ENCODE results near the gene PTAR1. TPM values are rescaled to one million over a fixed set of nuclear protein-coding genes. Genes with fewer than 3 reads are reported as not detected.
"Not testable (repeated sequence)": the region's sequence is repeated elsewhere in the genome, so short reads cannot be mapped to it uniquely, and the experiment has no call there.

PTAR1 gene
- total RNA-seq: 24.2 TPM
- long read RNA-seq, partial matches to known transcripts: 0 of 2 reads
- long read RNA-seq, other reads (novel, unspliced or antisense): 1 of 2 reads

GRCh38 chr9:69759421-69760277, at the start of gene PTAR1:
TSS of gene PTAR1 (minus strand) at chr9:69760011. CDS start at chr9:69759938, 73 bp downstream.
- ATAC-seq: peak; percentile 98
- intact Hi-C loops (cut with DNase I): loop anchor here (1.0 to 10.0 kb wide), 4 partner anchors 87 to 725 kb away; partner anchors contain the start of genes APBA1 and FXN

GRCh38 chr9:69809304-69809863, 49.6 kb upstream of the PTAR1 start:
- ATAC-seq: no peak
- no peak for DNase-seq (ENCODE audit: missing footprints)
- intact Hi-C loops (cut with DNase I): no loop called here

More at GRCh38 chr9:69759421-69760277, at the start of gene PTAR1:
- peak; percentile 97 for DNase-seq (ENCODE audit: missing footprints)

GRCh38 chr9:69806627-69807026, 46.8 kb upstream of the PTAR1 start:
- no peak for DNase-seq (ENCODE audit: missing footprints)
- ATAC-seq: no peak
- intact Hi-C loops (cut with DNase I): no loop called here

GRCh38 chr9:69805962-69806515, 46.2 kb upstream of the PTAR1 start:
- no peak for DNase-seq (ENCODE audit: missing footprints)
- ATAC-seq: peak; percentile 79
- intact Hi-C loops (cut with DNase I): no loop called here

GRCh38 chr9:69801989-69802388, 42.2 kb upstream of the PTAR1 start:
- intact Hi-C loops (cut with DNase I): no loop called here
- DNase-seq (ENCODE audit: missing footprints) (no peak), ATAC-seq (no peak)

GRCh38 chr9:69800027-69800426, 40.2 kb upstream of the PTAR1 start:
- intact Hi-C loops (cut with DNase I); ATAC-seq; DNase-seq (ENCODE audit: missing footprints): not testable (repeated sequence)

- intact Hi-C loops (cut with DNase I); ATAC-seq; DNase-seq (ENCODE audit: missing footprints): not testable (repeated sequence)
Measured at GRCh38 chr9:69799521-69799920, 39.7 kb upstream of the PTAR1 start.

- intact Hi-C loops (cut with DNase I): no loop called here
- no peak for DNase-seq (ENCODE audit: missing footprints)
- no peak for ATAC-seq
Measured at GRCh38 chr9:69798744-69799143, 38.9 kb upstream of the PTAR1 start.

GRCh38 chr9:69797675-69798074, 37.9 kb upstream of the PTAR1 start:
- intact Hi-C loops (cut with DNase I): no loop called here
- ATAC-seq (peak; percentile 42), DNase-seq (ENCODE audit: missing footprints) (no peak)

- DNase-seq (ENCODE audit: missing footprints) (no peak), ATAC-seq (no peak)
- intact Hi-C loops (cut with DNase I): no loop called here
Measured at GRCh38 chr9:69794356-69794755, 34.5 kb upstream of the PTAR1 start.

GRCh38 chr9:69785757-69786156, 25.9 kb upstream of the PTAR1 start:
- DNase-seq (ENCODE audit: missing footprints) (no peak), ATAC-seq (no peak)
- intact Hi-C loops (cut with DNase I): no loop called here

- DNase-seq (ENCODE audit: missing footprints) (no peak), ATAC-seq (no peak)
- intact Hi-C loops (cut with DNase I): no loop called here
Measured at GRCh38 chr9:69773258-69773657, 13.4 kb upstream of the PTAR1 start.

GRCh38 chr9:69771775-69772418, 12.1 kb upstream of the PTAR1 start:
- ATAC-seq (no peak), DNase-seq (ENCODE audit: missing footprints) (no peak)
- intact Hi-C loops (cut with DNase I): no loop called here

GRCh38 chr9:69768716-69769115, 8.9 kb upstream of the PTAR1 start:
- no peak for ATAC-seq
- intact Hi-C loops (cut with DNase I): no loop called here
- DNase-seq (ENCODE audit: missing footprints): no peak

- intact Hi-C loops (cut with DNase I): no loop called here
- DNase-seq (ENCODE audit: missing footprints): no peak
- no peak for ATAC-seq
Measured at GRCh38 chr9:69768101-69768500, 8.3 kb upstream of the PTAR1 start.

GRCh38 chr9:69763862-69764261, 4.1 kb upstream of the PTAR1 start:
- ATAC-seq; intact Hi-C loops (cut with DNase I); DNase-seq (ENCODE audit: missing footprints): not testable (repeated sequence)

- ATAC-seq (no peak), DNase-seq (ENCODE audit: missing footprints) (no peak)
- intact Hi-C loops (cut with DNase I): no loop called here
Measured at GRCh38 chr9:69762527-69762926, 2.7 kb upstream of the PTAR1 start.

GRCh38 chr9:69760278-69760610, 433 bp upstream of the PTAR1 start:
- intact Hi-C loops (cut with DNase I): loop anchor here (1.0 kb wide), 1 partner anchor 88 kb away; the partner anchor contains the start of gene APBA1
- ATAC-seq (peak; percentile 11), DNase-seq (ENCODE audit: missing footprints) (no peak)

- intact Hi-C loops (cut with DNase I): loop anchor here (5.0 to 10.0 kb wide), 3 partner anchors 113 to 724 kb away; partner anchors contain the start of gene FXN
- ATAC-seq (no peak), DNase-seq (ENCODE audit: missing footprints) (no peak)
Measured at GRCh38 chr9:69759021-69759420, 790 bp downstream of the PTAR1 start.

Data from Right ventricle myocardium inferior (tissue), 1 donor.